Right lobe of liver (tissue), 6 donors: Measurements from ENCODE around the gene RALGAPB. TPM values are rescaled to one million over a fixed set of nuclear protein-coding genes. Genes with fewer than 3 reads are reported as not detected.

ENCODE experiments used
- ATAC-seq, 4 donors: fragments of 200-7000 bp; cut with Tn5 transposase; one replicate each; pipeline ENCODE4 v1.9.1; 2020; ENCODE audit warnings: mild to moderate bottlenecking in 4 of 4, moderate library complexity in 4 of 4
- DNase-seq, 3 donors: peaks; one replicate each; pipeline ENCODE4 v3.0.0-alpha.2; 2020
- H3K27ac ChIP-seq, 3 donors: fragments of 200-600 bp; one replicate each; pipeline ENCODE4 v1.8.0; 2022
- H3K27me3 ChIP-seq, 2 donors: fragments of 200-600 bp; one replicate each; pipeline ENCODE4 v1.8.0; 2022
- H3K36me3 ChIP-seq, 4 donors: fragments of 200-600 bp; sonication (generic) in 1 of 4; one replicate each; pipeline versions ENCODE4 v1.5.1 to v1.8.0; 2017 to 2022; ENCODE audit warnings: control low read depth in 1 of 4
- H3K4me1 ChIP-seq, 4 donors: fragments of 200-600 bp; sonication (generic) in 1 of 4; one replicate each; pipeline versions ENCODE4 v1.5.1 to v1.8.0; 2017 to 2022; ENCODE audit warnings: control low read depth in 1 of 4
- H3K4me3 ChIP-seq, 3 donors: fragments of 200-600 bp; one replicate each; pipeline ENCODE4 v1.8.0; 2022
- H3K9me3 ChIP-seq, 4 donors: fragments of 200-600 bp; sonication (generic) in 1 of 4; one replicate each; pipeline versions ENCODE4 v1.5.1 to v1.8.0; 2017 to 2022; ENCODE audit warnings: control low read depth in 1 of 4
- POLR2A ChIP-seq: fragments of 450-650 bp; IDR thresholded peaks from one replicate; pipeline ENCODE4 v1.6.1; 2017; ENCODE audit warnings: antibody characterized with exemption, mild to moderate bottlenecking
- WGBS: methylation state at CpG from one replicate; pipeline ENCODE4 v1.1.6; 2018; ENCODE audit warnings: low coverage, low lambda C conversion rate; ENCODE audit not compliant: insufficient coverage; ENCODE audit errors: missing lambda C conversion rate; 5-methylcytosine and 5-hydroxymethylcytosine counted together
- intact Hi-C, 2 donors: fragments of 100-400 bp; cut with DNase I; formaldehyde crosslinking; loops; one replicate each; pipeline versions ENCODE4 v1.11.2 to v1.14.1; 2022
- total RNA-seq, 6 experiments: library from RNA; depleted of rRNA in 2 of 6; stranded (reverse); fragments of >200 nt in 2 of 6; fragmentation: NEBNext Ultra II Directional in 3 of 6; extraction: Animal tissue kit (Norgen Biotek cat#: 25700) in 3 of 6; gene quantifications; one replicate each; pipeline versions ENCODE4 v1.1.0 to v1.2.4, GENCODE V29; 2016 to 2023
- TF ChIP-seq, protein P1 (sequence below), 4 donors: fragments of 200-600 bp in 3 of 4; fragments of 450-650 bp in 1 of 4; IDR thresholded peaks; one replicate each; pipeline versions ENCODE4 v1.5.1 to v1.8.0; 2016 to 2022; ENCODE audit warnings: antibody characterized with exemption in 4 of 4, mild to moderate bottlenecking in 2 of 4
- donor health status: DM: no; HTN: yes; CAD: no.
- donor health status: DM: no; HTN: no; CAD: no.
- donor health status: DM: no; HTN: no; CAD: no.
- donor health status: DM: no; HTN: yes; CAD: no.
- donor health status: DM: no; HTN: yes; CAD: no.

The RALGAPB gene
- total RNA-seq, 6 experiments from 2014 or later = 9.7 to 16.0 (median 12.9) TPM

- 93% methylated on average over 1 of the region's 1 CpG for WGBS
- peaks cover 0 to 38% (median 11%) of the 10 kb centered on the region in 4 donors for H3K36me3 ChIP-seq
These were observed 58.4 kb downstream of the RALGAPB start for GRCh38 chr20:38531021-38531420.

GRCh38 chr20:38534756-38535155 is 62.1 kb downstream of the RALGAPB start:
- H3K4me1 ChIP-seq = no peaks in the 10 kb centered on the region
- no peaks in the 10 kb centered on the region for H3K9me3 ChIP-seq
- H3K27ac ChIP-seq = no peak overlapping the region
- no peak overlapping the region for H3K4me3 ChIP-seq
- ATAC-seq = no peak
- peaks cover 0 to 49% (median 10%) of the 10 kb centered on the region in 4 donors for H3K36me3 ChIP-seq
- intact Hi-C loops = no loop called here
- DNase-seq = no peak
- H3K27me3 ChIP-seq = no peaks in the 10 kb centered on the region
- TF ChIP-seq, protein P1, sequence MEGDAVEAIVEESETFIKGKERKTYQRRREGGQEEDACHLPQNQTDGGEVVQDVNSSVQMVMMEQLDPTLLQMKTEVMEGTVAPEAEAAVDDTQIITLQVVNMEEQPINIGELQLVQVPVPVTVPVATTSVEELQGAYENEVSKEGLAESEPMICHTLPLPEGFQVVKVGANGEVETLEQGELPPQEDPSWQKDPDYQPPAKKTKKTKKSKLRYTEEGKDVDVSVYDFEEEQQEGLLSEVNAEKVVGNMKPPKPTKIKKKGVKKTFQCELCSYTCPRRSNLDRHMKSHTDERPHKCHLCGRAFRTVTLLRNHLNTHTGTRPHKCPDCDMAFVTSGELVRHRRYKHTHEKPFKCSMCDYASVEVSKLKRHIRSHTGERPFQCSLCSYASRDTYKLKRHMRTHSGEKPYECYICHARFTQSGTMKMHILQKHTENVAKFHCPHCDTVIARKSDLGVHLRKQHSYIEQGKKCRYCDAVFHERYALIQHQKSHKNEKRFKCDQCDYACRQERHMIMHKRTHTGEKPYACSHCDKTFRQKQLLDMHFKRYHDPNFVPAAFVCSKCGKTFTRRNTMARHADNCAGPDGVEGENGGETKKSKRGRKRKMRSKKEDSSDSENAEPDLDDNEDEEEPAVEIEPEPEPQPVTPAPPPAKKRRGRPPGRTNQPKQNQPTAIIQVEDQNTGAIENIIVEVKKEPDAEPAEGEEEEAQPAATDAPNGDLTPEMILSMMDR (IDR thresholded peaks at IDR 0.05) = no peak
- no peak for TF ChIP-seq POLR2A
- 93% methylated on average over 8 of the region's 11 CpGs for WGBS

More at GRCh38 chr20:38531021-38531420, 58.4 kb downstream of the RALGAPB start:
- Histone ChIP-seq H3K27me3 (no peaks in the 10 kb centered on the region), H3K4me3 (no peak overlapping the region), H3K27ac (no peak overlapping the region), H3K4me1 (no peaks in the 10 kb centered on the region), H3K9me3 (no peaks in the 10 kb centered on the region)
- TF ChIP-seq, protein P1 (IDR thresholded peaks at IDR 0.05) = no peak
- TF ChIP-seq POLR2A = no peak
- ATAC-seq (no peak), DNase-seq (no peak)
- intact Hi-C loops = no loop called here

DNA sequence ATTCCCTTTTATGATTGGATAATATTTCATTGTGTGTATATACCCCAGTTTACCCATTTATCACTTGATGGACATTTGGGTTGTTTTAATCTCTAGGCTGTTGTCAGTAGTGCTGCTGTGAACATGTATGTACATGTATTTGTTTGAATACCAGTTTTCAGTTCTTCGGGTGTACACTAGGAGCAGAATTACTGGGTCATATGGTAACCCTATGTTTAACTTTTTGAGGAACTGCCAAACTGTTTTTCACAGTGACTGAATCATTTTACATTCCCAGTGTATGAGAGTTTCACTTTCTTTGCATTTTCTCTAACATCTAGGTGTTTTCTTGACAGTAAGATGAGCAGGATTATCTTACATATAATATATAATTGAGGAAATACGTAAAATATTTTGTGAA is 63.7 kb downstream of the RALGAPB start:
- ATAC-seq (no peak), DNase-seq (no peak)
- H3K27ac ChIP-seq = no peak overlapping the region
- no peaks in the 10 kb centered on the region for H3K4me1 ChIP-seq
- H3K4me3 ChIP-seq = no peak overlapping the region
- H3K27me3 ChIP-seq = no peaks in the 10 kb centered on the region
- peaks cover 0 to 60% (median 15%) of the 10 kb centered on the region in 4 donors for H3K36me3 ChIP-seq
- 95% methylated on average over 2 of the region's 2 CpGs for WGBS
- H3K9me3 ChIP-seq = no peaks in the 10 kb centered on the region
- no peak for TF ChIP-seq POLR2A
- TF ChIP-seq, protein P1 (IDR thresholded peaks at IDR 0.05) = no peak
- intact Hi-C loops = no loop called here

DNA sequence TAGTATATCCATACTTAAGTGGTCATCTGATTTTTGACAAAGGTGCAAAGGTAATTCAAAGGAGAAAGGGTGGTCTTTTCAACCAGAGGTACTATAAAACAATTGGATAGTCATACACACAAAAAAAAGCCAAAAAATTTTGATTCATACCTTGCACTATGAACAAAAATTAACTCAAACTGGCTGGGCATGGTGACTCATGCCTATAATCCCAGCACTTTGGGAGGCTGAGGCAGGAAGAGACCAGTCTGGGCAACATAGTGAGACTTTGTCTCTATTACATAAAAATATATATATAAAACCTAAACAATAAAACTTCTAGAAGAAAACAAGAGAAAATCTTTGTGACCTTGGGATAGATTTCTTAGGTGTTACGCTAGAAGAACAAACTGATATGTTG is 64.5 kb downstream of the RALGAPB start:
- ATAC-seq (no peak), DNase-seq (no peak)
- 100% methylated on average over 1 of the region's 1 CpG for WGBS
- intact Hi-C loops = no loop called here
- no peak overlapping the region for H3K27ac ChIP-seq
- H3K9me3 ChIP-seq = no peaks in the 10 kb centered on the region
- no peak overlapping the region for H3K4me3 ChIP-seq
- no peak for TF ChIP-seq POLR2A
- TF ChIP-seq, protein P1 (IDR thresholded peaks at IDR 0.05) = no peak
- H3K27me3 ChIP-seq = no peaks in the 10 kb centered on the region
- H3K36me3 ChIP-seq = peaks cover 0 to 60% (median 18%) of the 10 kb centered on the region in 4 donors
- no peaks in the 10 kb centered on the region for H3K4me1 ChIP-seq

GRCh38 chr20:38538789-38539188 is 66.1 kb downstream of the RALGAPB start:
- Histone ChIP-seq H3K27ac (no peak overlapping the region), H3K36me3 (peaks cover 0 to 63% (median 20%) of the 10 kb centered on the region in 4 donors), H3K27me3 (no peaks in the 10 kb centered on the region), H3K9me3 (no peaks in the 10 kb centered on the region), H3K4me1 (no peaks in the 10 kb centered on the region), H3K4me3 (no peak overlapping the region)
- DNase-seq (no peak), ATAC-seq (no peak)
- 100% methylated on average over 2 of the region's 2 CpGs for WGBS
- intact Hi-C loops = no loop called here
- TF ChIP-seq POLR2A = no peak
- TF ChIP-seq, protein P1 (IDR thresholded peaks at IDR 0.05) = no peak
